NCI-H2196 (cell line): Measurements from ENCODE around the gene CTCF.
"Not testable (repeated sequence)": the region's sequence is repeated elsewhere in the genome, so short reads cannot be mapped to it uniquely, and the experiment has no call there.

ENCODE experiments used
- DNase-seq: peaks from one replicate; lab custom pipeline; 2025; ENCODE audit not compliant: unreplicated experiment; lab: John Stamatoyannopoulos, UW

Gene CTCF

GRCh38 chr16:67533987-67534386, 28.3 kb upstream of the CTCF start:
- not testable (repeated sequence) for DNase-seq

GRCh38 chr16:67534431-67534830, 27.9 kb upstream of the CTCF start:
- DNase-seq: no peak

GRCh38 chr16:67535201-67535600, 27.1 kb upstream of the CTCF start:
- DNase-seq: no peak

DNA sequence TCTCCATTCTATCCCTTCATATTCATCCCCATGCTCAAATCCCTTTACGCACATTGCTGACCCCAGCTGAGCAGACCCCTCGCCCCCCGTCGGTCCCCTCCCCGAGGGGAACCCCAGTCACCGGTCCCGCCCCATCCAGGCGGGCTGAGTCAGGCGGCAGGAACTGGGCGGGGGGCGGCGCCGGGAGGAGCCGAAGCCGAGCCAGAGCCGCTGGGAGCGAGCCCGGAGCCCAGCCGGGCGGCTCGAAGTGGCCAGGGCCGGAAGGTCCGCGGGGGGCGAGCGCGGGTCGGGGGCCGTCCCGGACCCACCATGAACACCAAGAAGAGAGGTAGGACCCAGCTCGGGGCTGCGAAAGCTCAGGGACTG, 25.1 kb upstream of the CTCF start:
- DNase-seq: no peak

DNA sequence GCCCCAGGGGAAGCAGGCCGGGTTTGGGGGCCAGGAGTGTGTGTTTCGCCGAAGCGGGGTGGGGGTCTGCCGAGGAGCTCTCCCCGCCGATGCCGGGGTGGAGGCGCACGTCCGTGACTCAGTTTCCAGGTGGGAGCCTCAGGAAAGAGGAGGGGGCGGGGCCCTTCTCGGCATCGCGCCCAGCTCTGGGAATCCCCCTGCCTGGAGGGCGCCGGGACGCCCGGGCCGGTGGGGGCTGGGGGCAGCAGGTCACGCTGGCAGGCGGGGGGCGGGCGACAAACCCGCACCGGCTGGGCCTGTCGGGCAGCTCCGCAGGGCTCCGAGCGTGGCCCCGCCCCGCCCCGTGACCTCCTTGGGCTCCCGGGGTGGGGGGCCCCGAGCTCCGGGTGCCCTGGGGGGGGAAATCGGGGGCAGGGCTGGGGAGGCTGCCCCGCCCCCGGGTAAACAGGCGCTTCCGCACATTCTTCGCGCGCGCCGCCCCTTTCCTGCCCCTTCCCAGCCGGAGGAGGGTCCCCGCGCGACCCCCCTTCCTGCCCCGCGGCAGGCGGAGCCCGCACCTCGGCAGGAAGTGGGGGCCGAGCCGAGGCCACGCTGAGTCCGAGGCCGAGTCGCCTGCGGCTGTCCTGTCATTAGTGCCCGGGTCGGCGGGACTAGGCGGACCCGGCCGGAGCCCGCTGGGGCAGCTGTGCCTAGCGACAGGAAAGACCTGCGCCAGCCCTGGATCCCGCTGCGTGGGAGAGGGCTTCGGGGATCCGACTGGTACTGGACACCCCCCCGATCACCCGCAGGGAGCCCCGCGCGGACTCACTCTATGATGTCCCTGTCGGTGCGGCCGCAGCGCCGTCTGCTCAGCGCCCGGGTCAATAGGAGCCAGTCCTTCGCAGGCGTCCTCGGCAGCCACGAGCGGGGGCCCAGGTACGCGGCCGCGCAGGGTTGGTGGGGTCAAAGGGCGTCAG, 24.4 kb upstream of the CTCF start:
- DNase-seq: no peak

GRCh38 chr16:67538666-67539101, 23.6 kb upstream of the CTCF start:
- DNase-seq: no peak

DNA sequence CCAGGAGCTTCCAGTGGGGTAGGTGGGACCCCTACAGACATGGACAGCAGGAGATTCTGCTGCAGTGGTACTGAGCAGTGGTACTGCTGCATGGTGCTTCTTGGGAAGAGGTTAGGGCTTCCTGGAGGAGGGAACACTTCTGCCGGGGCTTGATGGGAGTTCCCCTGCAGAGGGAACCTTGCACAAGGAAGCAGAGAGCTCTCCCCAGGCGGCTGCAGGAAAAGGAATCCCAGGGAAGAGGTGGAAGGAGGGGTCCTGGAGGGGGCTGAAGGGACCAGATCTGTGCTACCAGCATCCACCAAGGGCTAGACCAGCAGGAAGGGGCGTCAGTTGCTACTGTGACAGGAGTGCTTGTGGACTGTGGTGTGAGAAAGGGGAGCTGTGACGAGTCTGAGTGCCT, 23.1 kb upstream of the CTCF start:
- no peak for DNase-seq

DNA sequence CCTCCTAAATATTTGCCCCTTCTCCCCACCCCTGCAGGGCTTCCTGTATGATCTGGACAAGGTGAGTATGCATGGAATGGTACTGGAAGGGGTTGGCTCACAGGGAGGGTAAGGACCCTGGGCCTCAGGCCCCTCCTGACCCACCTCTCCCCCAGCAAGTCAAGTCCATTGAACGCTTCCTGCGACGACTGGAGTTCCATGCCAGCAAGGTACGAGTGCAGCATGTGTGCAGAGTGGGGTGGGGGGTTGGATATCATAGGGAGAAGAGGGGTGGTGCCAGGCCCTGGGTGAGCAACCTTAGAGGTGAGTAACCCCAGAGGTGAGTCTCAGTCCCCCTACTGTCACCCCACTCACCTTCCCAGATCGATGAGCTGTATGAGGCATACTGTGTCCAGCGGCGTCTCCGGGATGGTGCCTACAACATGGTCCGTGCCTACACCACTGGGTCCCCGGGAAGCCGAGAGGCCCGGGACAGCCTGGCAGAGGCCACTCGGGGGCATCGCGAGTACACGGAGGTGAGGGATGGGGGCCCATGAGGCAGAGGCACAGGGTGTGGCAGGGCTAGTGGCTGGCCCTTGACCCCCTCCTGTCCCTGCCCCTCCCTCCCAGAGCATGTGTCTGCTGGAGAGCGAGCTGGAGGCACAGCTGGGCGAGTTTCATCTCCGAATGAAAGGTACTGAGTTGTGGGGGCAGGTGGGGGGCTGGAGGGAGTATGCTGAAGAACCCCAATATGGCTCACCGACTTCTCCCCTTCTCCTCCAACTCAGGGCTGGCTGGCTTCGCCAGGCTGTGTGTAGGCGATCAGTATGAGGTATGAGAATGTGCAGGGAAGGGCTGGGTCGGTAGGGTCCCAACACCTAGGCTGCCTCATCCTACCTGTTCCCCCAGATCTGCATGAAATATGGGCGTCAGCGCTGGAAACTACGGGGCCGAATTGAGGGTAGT, 22.4 kb upstream of the CTCF start:
- DNase-seq: no peak

DNA sequence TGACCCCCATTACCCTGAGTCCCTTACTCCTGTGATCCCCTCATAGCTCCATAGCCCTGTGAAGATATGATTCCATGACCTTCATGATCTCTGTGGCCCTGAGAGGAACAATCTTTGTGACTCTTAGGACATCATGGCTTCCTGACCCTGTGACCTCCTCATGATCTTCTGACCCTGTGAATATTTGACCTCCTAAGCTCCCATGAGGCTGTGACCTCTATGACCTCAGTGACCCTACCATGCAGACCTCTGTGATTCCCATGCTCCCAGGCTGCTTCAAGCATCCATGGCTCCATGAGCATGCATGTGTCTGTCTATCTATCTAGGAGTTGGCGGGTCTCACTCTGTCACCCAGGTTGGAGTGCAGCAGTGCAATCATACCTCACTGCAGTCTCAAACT, 21.6 kb upstream of the CTCF start:
- no peak for DNase-seq

DNA sequence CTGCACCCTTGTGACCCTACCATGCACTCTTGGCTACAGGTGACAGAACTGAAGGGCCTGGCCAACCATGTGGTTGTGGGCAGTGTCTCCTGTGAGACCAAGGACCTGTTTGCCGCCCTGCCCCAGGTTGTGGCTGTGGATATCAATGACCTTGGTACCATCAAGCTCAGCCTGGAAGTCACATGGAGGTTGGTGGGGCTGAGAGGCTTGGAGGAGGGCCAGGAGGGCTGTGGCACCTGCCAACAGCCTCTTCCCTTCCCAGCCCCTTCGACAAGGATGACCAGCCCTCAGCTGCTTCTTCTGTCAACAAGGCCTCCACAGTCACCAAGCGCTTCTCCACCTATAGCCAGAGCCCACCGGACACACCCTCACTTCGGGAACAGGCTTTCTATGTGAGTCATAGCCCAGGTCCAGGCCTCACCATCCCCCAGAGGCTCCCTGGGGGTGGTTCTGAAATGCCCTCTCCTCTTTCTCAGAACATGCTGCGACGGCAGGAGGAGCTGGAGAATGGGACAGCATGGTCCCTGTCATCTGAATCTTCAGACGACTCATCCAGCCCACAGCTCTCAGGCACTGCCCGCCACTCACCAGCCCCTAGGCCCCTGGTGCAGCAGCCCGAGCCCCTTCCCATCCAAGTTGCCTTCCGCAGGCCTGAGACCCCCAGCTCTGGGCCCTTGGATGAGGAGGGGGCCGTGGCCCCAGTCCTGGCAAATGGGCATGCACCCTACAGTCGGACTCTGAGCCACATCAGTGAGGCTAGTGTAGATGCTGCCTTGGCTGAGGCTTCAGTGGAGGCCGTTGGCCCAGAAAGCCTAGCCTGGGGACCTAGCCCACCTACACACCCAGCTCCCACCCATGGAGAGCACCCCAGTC, 20.7 kb upstream of the CTCF start:
- DNase-seq: peak; percentile 72

- no peak for DNase-seq
These were observed 19.9 kb upstream of the CTCF start for GRCh38 chr16:67542464-67542863.

DNA sequence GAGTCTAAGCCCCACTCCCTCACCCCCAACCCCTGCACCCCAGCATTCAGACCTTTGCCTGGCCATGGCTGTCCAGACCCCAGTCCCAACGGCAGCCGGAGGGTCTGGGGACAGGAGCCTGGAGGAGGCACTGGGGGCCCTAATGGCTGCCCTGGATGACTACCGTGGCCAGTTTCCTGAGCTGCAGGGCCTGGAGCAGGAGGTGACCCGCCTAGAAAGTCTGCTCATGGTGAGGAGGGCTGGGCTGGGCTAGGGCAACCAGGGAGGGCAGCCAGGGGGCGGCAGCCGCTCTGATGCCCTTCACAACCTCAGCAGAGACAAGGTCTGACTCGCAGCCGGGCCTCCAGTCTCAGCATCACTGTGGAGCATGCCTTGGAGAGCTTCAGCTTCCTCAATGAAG, 19.3 kb upstream of the CTCF start:
- no peak for DNase-seq

DNA sequence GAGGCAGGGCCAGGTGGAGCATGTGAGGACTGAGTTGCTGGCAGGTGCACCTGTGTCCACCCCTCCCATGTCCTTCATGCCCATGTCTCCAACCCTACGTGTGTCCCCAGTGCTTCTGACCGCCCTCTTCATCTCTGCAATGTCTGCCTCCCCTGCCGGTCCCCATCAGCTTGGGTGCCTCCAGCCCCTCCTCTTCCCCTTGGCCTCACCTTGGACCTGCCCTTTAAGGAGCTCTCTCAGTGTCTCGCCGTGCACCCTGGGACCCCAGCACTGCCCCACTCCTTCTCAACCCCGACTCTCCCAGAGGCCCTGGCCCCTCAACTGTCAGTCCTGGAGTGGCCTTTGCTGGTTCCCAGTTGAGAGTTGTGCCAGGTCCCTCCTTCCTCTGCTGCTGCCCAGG, 18.7 kb upstream of the CTCF start:
- DNase-seq: no peak

DNA sequence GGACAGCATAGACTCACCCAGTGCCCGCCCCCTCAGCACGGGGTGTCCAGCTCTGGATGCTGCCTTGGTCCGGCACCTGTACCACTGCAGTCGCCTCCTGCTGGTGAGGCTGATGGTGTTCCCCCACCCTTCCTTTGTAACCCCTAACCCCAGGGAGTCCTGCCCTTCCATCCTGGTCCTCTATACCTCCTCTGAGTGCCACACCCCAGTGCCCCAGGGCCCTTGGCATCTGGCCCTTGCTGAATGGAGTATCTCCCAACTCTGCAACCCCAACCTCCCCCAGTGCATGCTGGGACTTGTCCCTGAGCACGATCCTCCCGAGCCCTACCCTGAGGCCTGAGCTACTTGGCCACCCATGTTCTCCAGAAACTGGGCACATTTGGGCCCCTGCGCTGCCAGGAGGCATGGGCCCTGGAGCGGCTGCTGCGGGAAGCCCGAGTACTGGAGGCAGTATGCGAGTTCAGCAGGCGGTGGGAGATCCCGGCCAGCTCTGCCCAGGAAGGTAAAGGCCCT, 17.9 kb upstream of the CTCF start:
- DNase-seq: no peak

GRCh38 chr16:67544844-67545664, 17.3 kb upstream of the CTCF start:
- no peak for DNase-seq

- DNase-seq: no peak
These were observed 16.7 kb upstream of the CTCF start for GRCh38 chr16:67545665-67546024.

DNA sequence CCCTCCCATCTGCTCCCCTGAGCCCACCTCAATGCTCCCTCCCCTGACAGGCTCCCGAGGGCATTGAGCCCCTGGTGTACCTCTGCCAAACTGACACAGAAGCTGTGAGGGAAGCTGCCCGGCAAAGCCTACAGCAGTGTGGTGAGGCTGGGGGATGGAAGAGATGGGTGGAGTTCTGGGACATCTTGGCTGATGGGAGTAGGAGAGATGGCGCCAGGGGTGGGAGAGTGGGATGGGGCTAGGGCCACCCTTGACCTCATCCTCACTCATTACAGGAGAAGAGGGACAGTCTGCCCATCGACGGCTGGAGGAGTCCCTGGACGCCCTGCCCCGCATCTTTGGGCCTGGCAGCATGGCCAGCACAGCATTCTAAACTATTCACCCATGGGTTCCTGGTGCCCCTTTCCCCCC, 16.2 kb upstream of the CTCF start:
- no peak for DNase-seq

DNA sequence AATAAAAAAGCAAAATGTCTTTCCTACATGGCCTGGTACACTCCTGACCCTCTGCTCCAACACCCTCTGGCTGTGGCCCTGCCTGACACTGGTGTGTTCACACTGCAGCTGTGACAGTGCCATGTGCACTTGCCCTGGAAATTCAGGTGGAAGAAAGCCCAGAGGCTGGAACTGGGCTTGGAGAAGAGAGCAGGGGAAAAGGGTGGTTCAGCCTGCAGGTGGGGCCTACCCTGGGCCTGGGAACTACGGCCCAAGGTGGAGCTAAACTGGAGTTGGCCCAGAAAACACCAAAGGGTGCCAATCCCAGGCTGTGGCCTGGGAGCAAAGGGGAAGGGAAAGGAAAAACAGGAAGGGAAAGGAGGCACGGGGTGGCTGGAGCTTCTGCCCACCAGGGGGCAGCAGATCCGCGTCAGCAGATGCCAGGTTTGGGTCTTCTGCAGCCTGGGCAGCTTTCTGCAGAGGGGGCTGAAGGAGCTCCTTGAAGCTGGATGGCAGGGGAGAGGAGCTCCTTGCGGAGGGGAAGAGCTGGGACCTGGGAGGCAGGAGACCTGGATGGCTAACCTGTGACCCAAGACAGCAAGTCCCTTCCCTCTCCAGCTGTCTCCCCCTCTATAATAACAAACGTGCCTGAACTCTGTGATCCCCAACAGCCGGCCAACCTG, 15.4 kb upstream of the CTCF start:
- peak; percentile 58 for DNase-seq
